Measurements from ENCODE around the gene ZNF805. TPM values are rescaled to one million over a fixed set of nuclear protein-coding genes. Genes with fewer than 3 reads are reported as not detected.
A peak's percentile ranks its signal among the peaks of the same experiment; 100 is the strongest.
"Not testable (repeated sequence)": the region's sequence is repeated elsewhere in the genome, so short reads cannot be mapped to it uniquely, and the experiment has no call there.

The ZNF805 gene
- total RNA-seq, 4 donors from 2014 or later: 11.1 to 21.3 (median 14.5) TPM

DNA sequence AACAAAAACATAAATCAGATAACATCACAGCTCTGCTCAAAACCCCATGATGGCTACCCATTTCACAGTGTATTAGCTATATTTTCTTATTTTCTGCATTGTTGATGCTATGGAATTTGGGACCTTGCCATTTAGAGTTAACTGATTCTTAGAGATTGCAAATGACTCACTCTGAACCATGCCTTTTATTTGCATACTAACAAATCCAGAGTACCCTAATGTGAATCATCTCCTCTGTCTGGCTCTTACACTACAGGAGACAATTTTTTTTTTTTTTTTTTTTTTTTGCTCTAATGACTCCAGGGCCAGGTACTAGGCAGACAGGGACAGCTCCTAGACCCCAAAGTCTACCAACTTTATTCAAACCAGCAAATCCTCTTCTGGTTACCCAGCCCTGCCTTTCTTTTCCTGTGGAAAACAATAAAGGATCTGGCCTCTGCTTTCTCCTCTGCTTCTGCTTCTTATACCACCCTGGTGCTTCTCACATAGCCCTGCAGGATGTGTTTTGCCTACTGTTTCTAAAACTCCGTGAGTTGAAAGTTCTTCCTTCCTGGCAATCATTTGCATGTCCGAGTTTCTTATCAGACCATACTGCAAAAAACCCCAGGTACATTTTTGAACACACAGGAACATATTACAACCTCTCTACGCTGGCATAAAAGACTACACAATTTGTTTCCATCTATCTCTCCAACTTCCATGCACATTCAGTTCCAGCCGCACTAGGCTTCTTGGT lies 29.3 kb downstream of the ZNF805 start:
- intact Hi-C loops (cut with DNase I; ENCODE audit: low total_unique reads) (no loop called here), in situ Hi-C loops (cut with MboI; ENCODE audit: low pct_ligation_motif_present in 1 of 4, low pct_unique_long_range_greater_than_20kb in 1 of 4, low sequenced_read_pairs in 3 of 4) (no loop called here)
- Histone ChIP-seq H3K27me3 (no peaks in the 10 kb centered on the region), H3K4me1 (no peaks in the 10 kb centered on the region), H3K36me3 (no peaks in the 10 kb centered on the region), H3K4me3 (no peak overlapping the region), H3K9me3 (no peaks in the 10 kb centered on the region), H3K27ac (peak overlapping the region in 1 of 4 donors; percentile 36)
- WGBS, 2 donors (ENCODE audit: low coverage in 1 of 2): 63 to 83% methylated on average over 1 to 4 of the region's 4 CpGs
- TF ChIP-seq, protein P1, sequence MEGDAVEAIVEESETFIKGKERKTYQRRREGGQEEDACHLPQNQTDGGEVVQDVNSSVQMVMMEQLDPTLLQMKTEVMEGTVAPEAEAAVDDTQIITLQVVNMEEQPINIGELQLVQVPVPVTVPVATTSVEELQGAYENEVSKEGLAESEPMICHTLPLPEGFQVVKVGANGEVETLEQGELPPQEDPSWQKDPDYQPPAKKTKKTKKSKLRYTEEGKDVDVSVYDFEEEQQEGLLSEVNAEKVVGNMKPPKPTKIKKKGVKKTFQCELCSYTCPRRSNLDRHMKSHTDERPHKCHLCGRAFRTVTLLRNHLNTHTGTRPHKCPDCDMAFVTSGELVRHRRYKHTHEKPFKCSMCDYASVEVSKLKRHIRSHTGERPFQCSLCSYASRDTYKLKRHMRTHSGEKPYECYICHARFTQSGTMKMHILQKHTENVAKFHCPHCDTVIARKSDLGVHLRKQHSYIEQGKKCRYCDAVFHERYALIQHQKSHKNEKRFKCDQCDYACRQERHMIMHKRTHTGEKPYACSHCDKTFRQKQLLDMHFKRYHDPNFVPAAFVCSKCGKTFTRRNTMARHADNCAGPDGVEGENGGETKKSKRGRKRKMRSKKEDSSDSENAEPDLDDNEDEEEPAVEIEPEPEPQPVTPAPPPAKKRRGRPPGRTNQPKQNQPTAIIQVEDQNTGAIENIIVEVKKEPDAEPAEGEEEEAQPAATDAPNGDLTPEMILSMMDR (IDR thresholded peaks at IDR 0.05): no peak
- TF ChIP-seq POLR2AphosphoS5 (IDR thresholded peaks at IDR 0.05) (no peak), POLR2A (IDR thresholded peaks at IDR 0.05) (no peak), EP300 (IDR thresholded peaks at IDR 0.05; ENCODE audit: low read depth) (no peak)
- no peak for DNase-seq

DNA sequence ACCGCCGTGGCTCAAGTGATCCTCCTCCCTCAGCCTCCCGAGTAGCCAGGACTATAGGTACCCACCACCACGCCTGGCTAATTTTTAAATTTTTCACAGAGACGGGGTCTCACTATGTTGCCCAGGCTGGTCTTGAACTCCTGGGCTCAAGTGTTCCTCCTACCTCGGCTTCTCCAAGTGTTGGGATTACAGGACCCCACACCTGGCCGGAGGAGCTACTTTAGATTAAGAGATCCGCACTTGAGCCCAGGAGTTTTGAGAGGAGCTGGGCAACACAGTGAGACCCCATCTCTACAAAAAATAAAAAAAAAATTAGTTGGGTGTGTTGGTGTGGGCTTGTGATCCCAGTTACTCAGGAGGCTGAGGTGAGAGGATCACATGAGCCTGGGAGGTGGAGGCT lies 30.8 kb downstream of the ZNF805 start:
- in situ Hi-C loops (cut with MboI; ENCODE audit: low pct_ligation_motif_present in 1 of 4, low pct_unique_long_range_greater_than_20kb in 1 of 4, low sequenced_read_pairs in 3 of 4): no loop called here
- TF ChIP-seq, protein P1 (IDR thresholded peaks at IDR 0.05): no peak
- TF ChIP-seq POLR2AphosphoS5 (IDR thresholded peaks at IDR 0.05) (no peak), EP300 (IDR thresholded peaks at IDR 0.05; ENCODE audit: low read depth) (no peak), POLR2A (IDR thresholded peaks at IDR 0.05) (no peak)
- DNase-seq: no peak
- H3K4me1 ChIP-seq: no peaks in the 10 kb centered on the region
- no peaks in the 10 kb centered on the region for H3K27me3 ChIP-seq
- no peak overlapping the region for H3K27ac ChIP-seq
- no peak overlapping the region for H3K4me3 ChIP-seq
- H3K9me3 ChIP-seq: no peaks in the 10 kb centered on the region
- H3K36me3 ChIP-seq: no peaks in the 10 kb centered on the region
- intact Hi-C loops (cut with DNase I; ENCODE audit: low total_unique reads): no loop called here
- 96 to 97% methylated on average over 8 of the region's 8 CpGs for WGBS, 2 donors (ENCODE audit: low coverage in 1 of 2)

DNA sequence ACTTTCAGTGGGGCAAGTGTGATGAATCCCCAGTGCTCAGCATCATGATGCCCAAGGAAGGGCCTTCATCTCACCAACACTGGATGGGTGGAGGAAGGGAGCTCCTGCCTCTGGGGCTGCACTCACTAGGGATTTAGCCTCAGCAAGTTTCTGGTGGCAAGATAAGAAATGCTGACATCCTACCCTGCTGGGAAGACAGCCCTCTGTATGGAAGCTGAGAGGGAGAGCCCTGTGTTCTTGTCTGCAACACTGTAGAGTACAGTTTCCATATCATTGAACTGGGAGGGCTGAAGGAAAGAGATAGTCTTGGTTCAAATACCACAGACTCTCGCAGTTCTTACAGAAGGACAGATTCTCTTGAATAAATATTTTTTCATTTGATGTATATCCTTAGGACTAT lies 32.6 kb downstream of the ZNF805 start:
- no peaks in the 10 kb centered on the region for H3K27me3 ChIP-seq
- no peaks in the 10 kb centered on the region for H3K9me3 ChIP-seq
- DNase-seq: no peak
- no peaks in the 10 kb centered on the region for H3K36me3 ChIP-seq
- no peak overlapping the region for H3K27ac ChIP-seq
- in situ Hi-C loops (cut with MboI; ENCODE audit: low pct_ligation_motif_present in 1 of 4, low pct_unique_long_range_greater_than_20kb in 1 of 4, low sequenced_read_pairs in 3 of 4): no loop called here
- H3K4me1 ChIP-seq: no peaks in the 10 kb centered on the region
- intact Hi-C loops (cut with DNase I; ENCODE audit: low total_unique reads): no loop called here
- H3K4me3 ChIP-seq: no peak overlapping the region
- 13 to 73% methylated on average over 1 of the region's 1 CpG for WGBS, 2 donors (ENCODE audit: low coverage in 1 of 2)
- TF ChIP-seq, protein P1 (IDR thresholded peaks at IDR 0.05): no peak
- no peak for TF ChIP-seq POLR2AphosphoS5 (IDR thresholded peaks at IDR 0.05)
- no peak for TF ChIP-seq POLR2A (IDR thresholded peaks at IDR 0.05)
- no peak for TF ChIP-seq EP300 (IDR thresholded peaks at IDR 0.05; ENCODE audit: low read depth)

DNA sequence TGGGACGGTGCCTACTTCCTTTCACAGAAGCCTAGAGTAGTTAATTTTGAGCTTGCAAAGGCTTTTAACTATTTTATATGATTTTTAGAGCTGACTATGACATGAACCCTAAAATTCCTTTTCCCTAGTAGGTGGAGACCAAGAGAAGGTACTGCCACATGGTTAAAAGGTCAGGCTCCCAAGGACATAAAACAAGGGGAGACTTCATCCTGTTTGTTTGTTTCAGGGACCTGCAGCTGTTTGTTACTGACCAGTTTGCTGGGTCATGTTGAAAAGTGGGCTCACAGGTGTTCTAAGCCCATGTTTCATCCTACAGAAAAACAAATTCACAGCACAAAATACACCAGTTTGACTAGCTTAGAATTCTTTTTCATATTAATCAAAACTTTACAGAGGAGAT lies 36.0 kb downstream of the ZNF805 start:
- no peaks in the 10 kb centered on the region for H3K9me3 ChIP-seq
- no peak overlapping the region for H3K27ac ChIP-seq
- no peaks in the 10 kb centered on the region for H3K27me3 ChIP-seq
- 69 to 88% methylated on average over 1 of the region's 1 CpG for WGBS, 2 donors (ENCODE audit: low coverage in 1 of 2)
- TF ChIP-seq, protein P1 (IDR thresholded peaks at IDR 0.05): no peak
- TF ChIP-seq POLR2AphosphoS5 (IDR thresholded peaks at IDR 0.05) (no peak), EP300 (IDR thresholded peaks at IDR 0.05; ENCODE audit: low read depth) (no peak), POLR2A (IDR thresholded peaks at IDR 0.05) (no peak)
- peaks cover under 1 to 11% (median 2%) of the 10 kb centered on the region in 4 donors for H3K4me1 ChIP-seq
- DNase-seq: no peak
- intact Hi-C loops (cut with DNase I; ENCODE audit: low total_unique reads) (no loop called here), in situ Hi-C loops (cut with MboI; ENCODE audit: low pct_ligation_motif_present in 1 of 4, low pct_unique_long_range_greater_than_20kb in 1 of 4, low sequenced_read_pairs in 3 of 4) (no loop called here)
- H3K4me3 ChIP-seq: no peak overlapping the region
- no peaks in the 10 kb centered on the region for H3K36me3 ChIP-seq

DNA sequence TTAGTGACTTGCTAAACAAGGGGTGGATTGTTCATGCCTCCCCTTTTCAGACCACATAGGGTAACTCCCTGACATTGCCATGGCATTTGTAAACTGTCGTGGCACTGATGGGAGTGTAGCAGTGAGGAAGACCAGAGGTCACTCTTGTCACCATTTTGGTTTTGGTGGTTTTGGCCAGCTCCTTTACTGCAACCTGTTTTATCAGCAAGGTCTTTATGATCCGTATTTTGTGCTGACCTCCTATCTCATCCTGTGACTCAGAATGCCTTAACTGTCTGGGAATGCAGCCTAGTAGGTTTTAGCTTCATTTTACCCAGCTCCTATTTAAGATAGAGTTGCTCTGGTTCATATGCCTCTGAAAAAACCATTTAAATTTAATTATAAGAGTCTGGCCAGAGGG lies 38.0 kb downstream of the ZNF805 start:
- H3K27ac ChIP-seq; H3K9me3 ChIP-seq; DNase-seq; in situ Hi-C loops (cut with MboI; ENCODE audit: low pct_ligation_motif_present in 1 of 4, low pct_unique_long_range_greater_than_20kb in 1 of 4, low sequenced_read_pairs in 3 of 4); H3K27me3 ChIP-seq; H3K4me3 ChIP-seq; H3K36me3 ChIP-seq; intact Hi-C loops (cut with DNase I; ENCODE audit: low total_unique reads): not testable (repeated sequence)
- peaks cover 9 to 30% (median 15%) of the 10 kb centered on the region in 4 donors for H3K4me1 ChIP-seq
- 84% methylated on average over 2 of the region's 2 CpGs; no CpG with 5 or more reads in 1 of the 2 donors for WGBS, 2 donors (ENCODE audit: low coverage in 1 of 2)

Data from transverse colon (tissue), 4 donors.